GM19455 (cell line): ENCODE results near the gene PADI1.
"Not testable (repeated sequence)": the region's sequence is repeated elsewhere in the genome, so short reads cannot be mapped to it uniquely, and the experiment has no call there.

Experiments
- ATAC-seq: cut with Tn5 transposase; IDR thresholded peaks from one replicate; pipeline ENCODE4 v1.9.1; 2021; ENCODE audit not compliant: unreplicated experiment

The PADI1 gene

GRCh38 chr1:17239420-17239819, 34.5 kb downstream of the PADI1 start:
- ATAC-seq, result no peak

- ATAC-seq, result not testable (repeated sequence)
These were observed 36.3 kb downstream of the PADI1 start for GRCh38 chr1:17241011-17241779.

DNA sequence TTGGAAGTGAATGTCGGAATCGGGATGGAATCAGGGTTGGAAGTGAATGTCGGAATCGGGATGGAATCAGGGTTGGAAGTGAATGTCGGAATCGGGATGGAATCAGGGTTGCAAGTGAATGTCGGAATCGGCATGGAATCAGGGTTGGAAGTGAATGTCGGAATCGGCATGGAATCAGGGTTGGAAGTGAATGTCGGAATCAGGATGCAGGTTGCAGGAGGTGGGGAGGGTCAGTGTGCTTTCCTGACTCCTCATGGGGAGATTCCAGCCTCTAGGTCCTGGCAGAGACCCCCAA, 36.8 kb downstream of the PADI1 start:
- not testable (repeated sequence) for ATAC-seq

DNA sequence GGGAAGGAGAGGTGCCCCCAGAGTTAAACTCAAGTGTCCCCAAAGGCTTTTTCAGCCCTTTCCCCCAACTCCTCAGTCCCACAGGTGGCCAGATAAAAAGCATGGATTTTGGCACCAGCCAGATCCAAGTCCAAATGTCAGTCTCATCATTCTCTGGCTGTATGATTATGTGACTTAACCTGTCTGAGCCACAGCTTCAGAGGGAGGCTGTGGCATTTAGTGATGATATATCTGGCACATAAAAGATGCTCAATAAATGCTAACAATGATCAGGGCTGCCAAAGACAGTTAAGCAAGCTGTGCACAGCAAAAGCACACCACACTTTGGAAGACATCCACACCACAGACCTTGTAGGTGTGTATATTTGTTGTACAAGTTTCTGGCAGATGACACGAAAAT, 38.3 kb downstream of the PADI1 start:
- no peak for ATAC-seq

- ATAC-seq, result no peak
These were observed 40.2 kb downstream of the PADI1 start for GRCh38 chr1:17244821-17245740.

DNA sequence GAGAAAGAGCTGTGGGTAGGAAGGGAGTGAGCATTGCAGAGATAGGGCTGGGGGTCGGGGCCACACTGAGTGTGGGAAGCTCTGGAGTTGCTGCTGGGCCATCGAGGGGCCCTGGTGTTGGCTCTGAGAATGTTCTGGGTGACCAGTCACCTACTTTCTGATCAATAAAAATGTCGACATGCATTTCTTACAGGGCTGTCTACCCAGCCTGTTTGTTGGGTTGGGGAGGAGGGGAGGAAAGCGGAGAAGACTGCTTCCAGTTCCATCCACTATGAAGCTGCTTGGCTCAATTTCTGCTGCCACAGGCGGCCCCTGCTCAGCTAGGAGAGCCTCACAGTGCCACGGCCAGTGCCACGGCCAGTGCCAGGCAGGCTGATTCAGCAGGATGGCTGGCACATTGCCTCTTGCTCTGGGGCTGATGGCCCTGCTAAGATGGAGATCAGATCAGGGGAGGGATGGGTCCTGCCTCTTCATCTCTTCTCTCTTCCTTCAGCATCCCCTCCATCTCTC, 40.9 kb downstream of the PADI1 start:
- no peak for ATAC-seq

- ATAC-seq, result no peak
These were observed 42.0 kb downstream of the PADI1 start for GRCh38 chr1:17246971-17247370.

- no peak for ATAC-seq
These were observed 43.9 kb downstream of the PADI1 start, which contains the start of gene PADI3 for GRCh38 chr1:17248781-17249180. Gene PADI3, plus strand, starts transcription at chr1:17249098. Its CDS starts 40 bp downstream, at chr1:17249138.

- no peak for ATAC-seq
These were observed 45.7 kb downstream of the PADI1 start for GRCh38 chr1:17250601-17251000.

- no peak for ATAC-seq
These were observed 46.3 kb downstream of the PADI1 start for GRCh38 chr1:17251246-17251645.

DNA sequence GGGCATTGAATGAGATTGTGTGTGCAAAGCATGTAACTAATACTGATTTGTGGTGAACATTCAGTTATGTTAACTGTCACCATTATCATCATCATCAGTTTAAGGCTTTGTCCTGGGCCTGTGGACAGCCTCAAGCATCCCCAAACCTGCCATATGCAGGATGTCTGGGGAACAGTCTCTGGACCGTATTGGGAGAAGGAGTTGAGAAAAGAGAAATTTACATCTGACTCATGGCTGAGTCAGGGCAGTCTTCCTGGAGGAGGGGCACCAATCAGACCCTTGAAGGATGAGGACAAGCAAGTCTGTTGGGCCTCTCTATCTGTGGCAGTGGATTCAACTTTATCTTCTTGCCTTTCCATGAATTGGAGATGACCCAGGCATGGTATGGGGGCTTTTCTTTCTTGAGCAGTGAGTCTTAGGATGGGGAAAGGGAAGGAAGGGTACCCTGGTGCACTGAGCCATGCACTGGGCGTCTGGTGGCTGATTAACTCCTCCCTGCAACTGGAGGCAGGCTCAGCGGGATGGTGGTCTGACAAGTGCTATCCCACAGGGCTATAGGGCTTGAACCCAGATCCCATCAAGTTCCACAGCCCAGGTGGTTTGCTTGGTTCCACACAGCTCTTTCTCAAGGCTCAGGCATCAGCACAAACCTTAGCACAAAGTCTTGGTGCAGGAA, 46.9 kb downstream of the PADI1 start:
- no peak for ATAC-seq

DNA sequence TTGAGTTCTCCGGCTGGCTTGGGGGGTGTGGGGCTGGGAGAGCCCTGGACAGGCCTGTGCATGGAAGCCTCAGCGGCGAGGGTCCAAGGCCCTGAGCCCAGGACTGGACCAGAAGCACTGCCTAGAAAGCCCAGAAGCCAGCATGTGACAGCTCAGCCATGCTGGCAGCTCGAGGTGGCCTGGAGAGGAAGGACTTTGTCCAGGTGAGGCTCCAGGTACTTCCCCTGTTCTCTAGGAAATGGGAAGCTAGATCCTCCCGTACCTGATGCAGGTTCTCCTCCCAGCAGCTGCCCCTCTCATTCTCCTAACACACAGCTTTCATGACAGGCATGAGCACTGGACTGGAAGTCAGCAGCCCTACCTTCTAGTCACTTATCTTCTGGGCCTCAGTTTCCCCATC, 50.4 kb downstream of the PADI1 start:
- ATAC-seq, result no peak

GRCh38 chr1:17258116-17258757, 53.3 kb downstream of the PADI1 start:
- ATAC-seq, result no peak

DNA sequence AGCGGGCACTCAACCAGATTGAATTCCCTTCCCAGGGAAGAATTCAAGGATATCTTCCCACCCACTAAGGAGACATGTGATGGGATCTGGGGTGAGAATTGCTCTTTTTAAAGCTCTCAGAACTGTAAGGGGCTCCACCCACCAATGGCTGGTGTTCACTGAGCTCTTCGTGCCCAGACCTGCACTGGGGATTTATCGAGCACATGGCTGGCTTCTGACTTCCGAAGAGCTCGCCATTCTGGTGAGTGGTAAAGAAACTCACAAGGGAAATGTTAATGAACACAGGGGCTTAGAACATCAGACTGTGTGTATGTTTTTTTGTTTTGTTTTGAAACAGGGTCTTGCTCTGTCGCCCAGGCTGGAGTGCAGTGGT, 53.8 kb downstream of the PADI1 start:
- no peak for ATAC-seq

- no peak for ATAC-seq
These were observed 54.4 kb downstream of the PADI1 start for GRCh38 chr1:17259233-17259873.

- ATAC-seq, result no peak
These were observed 55.3 kb downstream of the PADI1 start for GRCh38 chr1:17260264-17260663.

DNA sequence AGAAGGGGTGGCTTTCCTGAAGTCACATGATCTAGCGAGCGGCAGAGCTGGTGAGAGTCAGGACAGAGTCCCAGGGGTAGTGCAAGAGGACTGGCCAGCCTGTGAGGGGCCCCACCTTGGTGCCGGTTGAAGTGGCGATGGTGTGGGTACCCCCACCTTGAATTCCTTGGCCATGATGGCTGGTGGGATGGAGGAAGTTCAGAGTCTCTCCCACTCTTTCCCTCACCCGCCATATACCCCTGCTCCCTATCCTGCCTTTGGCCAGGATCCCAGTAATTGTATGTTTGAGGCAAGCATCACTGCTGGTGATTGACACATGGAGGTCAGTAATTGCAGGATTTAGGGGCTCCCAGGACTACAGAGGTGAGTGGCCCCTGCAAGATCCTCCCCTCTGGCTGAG, 55.8 kb downstream of the PADI1 start:
- ATAC-seq, result no peak

DNA sequence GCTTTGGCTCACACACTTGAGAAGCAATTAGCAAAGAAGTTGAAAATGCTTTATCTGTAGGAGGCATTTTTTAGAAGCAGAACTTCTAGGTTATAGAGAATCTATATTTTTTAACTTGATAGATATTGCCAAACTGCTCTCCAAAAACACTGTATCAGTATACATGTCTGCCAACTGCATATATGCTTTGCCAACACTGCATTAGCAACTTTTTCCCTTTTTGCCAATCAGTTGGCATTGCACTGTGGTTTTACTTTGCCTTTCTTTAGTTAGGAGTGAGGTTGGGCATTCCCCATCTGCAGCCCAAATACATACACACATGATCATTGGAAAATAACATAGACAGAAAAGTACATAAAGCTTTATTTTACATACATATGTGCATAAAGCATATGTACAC, 59.0 kb downstream of the PADI1 start:
- no peak for ATAC-seq

- no peak for ATAC-seq
These were observed 59.5 kb downstream of the PADI1 start for GRCh38 chr1:17264470-17264869.

- ATAC-seq, result no peak
These were observed 60.2 kb downstream of the PADI1 start for GRCh38 chr1:17265162-17265561.

GRCh38 chr1:17265950-17266349, 61.0 kb downstream of the PADI1 start:
- no peak for ATAC-seq
